ENCODE data around the gene ATP8A2. TPM values are rescaled to one million over a fixed set of nuclear protein-coding genes. Genes with fewer than 3 reads are reported as not detected.

Gene ATP8A2
- total RNA-seq, 1 experiment from 2014 or later: not detected

- no peak for TF ChIP-seq POLR2AphosphoS5 (IDR thresholded peaks at IDR 0.05; ENCODE audit: low read depth, low read length)
- no peak for TF ChIP-seq CTCF (IDR thresholded peaks at IDR 0.05)
- TF ChIP-seq SIN3A (IDR thresholded peaks at IDR 0.05; ENCODE audit: borderline replicate concordance, insufficient read depth, low read depth, low read length): no peak
- no peak for TF ChIP-seq TCF7L2 (IDR thresholded peaks at IDR 0.05; ENCODE audit: low read depth, low read length)
- no peak for TF ChIP-seq REST (IDR thresholded peaks at IDR 0.05; ENCODE audit: insufficient read depth in 1 of 2, low read depth in 2 of 2, low read length in 1 of 2)
- intact Hi-C loops (cut with micrococcal nuclease; ENCODE audit: unreplicated experiment): no loop called here
- ChIA-PET POLR2A (no interaction called here), CTCF (no interaction called here)
- Histone ChIP-seq H3K27me3 (ENCODE audit: control insufficient read depth, insufficient read depth, low read length) (no peaks in the 10 kb centered on the region), H3K36me3 (ENCODE audit: control insufficient read depth, insufficient read depth, low read length) (no peaks in the 10 kb centered on the region), H3K9me3 (ENCODE audit: control insufficient read depth, insufficient read depth, low read depth, low read length) (no peaks in the 10 kb centered on the region), H3K4me3 (ENCODE audit: low read depth in 2 of 2, low read length in 2 of 2) (no peak overlapping the region), H3K27ac (ENCODE audit: low read length) (no peak overlapping the region), H3K4me1 (ENCODE audit: control insufficient read depth, insufficient read depth, low read length) (no peaks in the 10 kb centered on the region)
- no TSS peak for BruUV-seq (replicated peaks)
- in situ Hi-C loops (cut with HindIII; ENCODE audit: low pct_unique_long_range_greater_than_20kb, low sequenced_read_pairs): no loop called here
- ATAC-seq (no peak), DNase-seq (ENCODE audit: low read depth, low spot score) (no peak)
Observed at GRCh38 chr13:25766576-25766975, 394.8 kb downstream of the ATP8A2 start.

- Histone ChIP-seq H3K27ac (ENCODE audit: low read length) (no peak overlapping the region), H3K36me3 (ENCODE audit: control insufficient read depth, insufficient read depth, low read length) (no peaks in the 10 kb centered on the region), H3K9me3 (ENCODE audit: control insufficient read depth, insufficient read depth, low read depth, low read length) (no peaks in the 10 kb centered on the region), H3K4me3 (ENCODE audit: low read depth in 2 of 2, low read length in 2 of 2) (no peak overlapping the region), H3K27me3 (ENCODE audit: control insufficient read depth, insufficient read depth, low read length) (no peaks in the 10 kb centered on the region), H3K4me1 (ENCODE audit: control insufficient read depth, insufficient read depth, low read length) (no peaks in the 10 kb centered on the region)
- ChIA-PET POLR2A (no interaction called here), CTCF (no interaction called here)
- intact Hi-C loops (cut with micrococcal nuclease; ENCODE audit: unreplicated experiment): no loop called here
- in situ Hi-C loops (cut with HindIII; ENCODE audit: low pct_unique_long_range_greater_than_20kb, low sequenced_read_pairs): no loop called here
- BruUV-seq (replicated peaks): no TSS peak
- DNase-seq (ENCODE audit: low read depth, low spot score) (no peak), ATAC-seq (no peak)
- TF ChIP-seq REST (IDR thresholded peaks at IDR 0.05; ENCODE audit: insufficient read depth in 1 of 2, low read depth in 2 of 2, low read length in 1 of 2) (no peak), CTCF (IDR thresholded peaks at IDR 0.05) (no peak), POLR2AphosphoS5 (IDR thresholded peaks at IDR 0.05; ENCODE audit: low read depth, low read length) (no peak), SIN3A (IDR thresholded peaks at IDR 0.05; ENCODE audit: borderline replicate concordance, insufficient read depth, low read depth, low read length) (no peak), TCF7L2 (IDR thresholded peaks at IDR 0.05; ENCODE audit: low read depth, low read length) (no peak)
Observed at GRCh38 chr13:25766991-25767390, 395.2 kb downstream of the ATP8A2 start.

Data from Panc1 (cell line).